Measurements from ENCODE around the gene APOL5. TPM values are rescaled to one million over a fixed set of nuclear protein-coding genes. Genes with fewer than 3 reads are reported as not detected.

The APOL5 gene
- total RNA-seq, 4 donors from 2014 or later, result not detected

- no peak for DNase-seq (ENCODE audit: low spot score)
- TF ChIP-seq, protein P1, sequence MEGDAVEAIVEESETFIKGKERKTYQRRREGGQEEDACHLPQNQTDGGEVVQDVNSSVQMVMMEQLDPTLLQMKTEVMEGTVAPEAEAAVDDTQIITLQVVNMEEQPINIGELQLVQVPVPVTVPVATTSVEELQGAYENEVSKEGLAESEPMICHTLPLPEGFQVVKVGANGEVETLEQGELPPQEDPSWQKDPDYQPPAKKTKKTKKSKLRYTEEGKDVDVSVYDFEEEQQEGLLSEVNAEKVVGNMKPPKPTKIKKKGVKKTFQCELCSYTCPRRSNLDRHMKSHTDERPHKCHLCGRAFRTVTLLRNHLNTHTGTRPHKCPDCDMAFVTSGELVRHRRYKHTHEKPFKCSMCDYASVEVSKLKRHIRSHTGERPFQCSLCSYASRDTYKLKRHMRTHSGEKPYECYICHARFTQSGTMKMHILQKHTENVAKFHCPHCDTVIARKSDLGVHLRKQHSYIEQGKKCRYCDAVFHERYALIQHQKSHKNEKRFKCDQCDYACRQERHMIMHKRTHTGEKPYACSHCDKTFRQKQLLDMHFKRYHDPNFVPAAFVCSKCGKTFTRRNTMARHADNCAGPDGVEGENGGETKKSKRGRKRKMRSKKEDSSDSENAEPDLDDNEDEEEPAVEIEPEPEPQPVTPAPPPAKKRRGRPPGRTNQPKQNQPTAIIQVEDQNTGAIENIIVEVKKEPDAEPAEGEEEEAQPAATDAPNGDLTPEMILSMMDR (IDR thresholded peaks at IDR 0.05), result no peak
- no peak for ATAC-seq (ENCODE audit: low FRiP score)
Measured at GRCh38 chr22:35739931-35740380, 22.3 kb downstream of the APOL5 start.

DNA sequence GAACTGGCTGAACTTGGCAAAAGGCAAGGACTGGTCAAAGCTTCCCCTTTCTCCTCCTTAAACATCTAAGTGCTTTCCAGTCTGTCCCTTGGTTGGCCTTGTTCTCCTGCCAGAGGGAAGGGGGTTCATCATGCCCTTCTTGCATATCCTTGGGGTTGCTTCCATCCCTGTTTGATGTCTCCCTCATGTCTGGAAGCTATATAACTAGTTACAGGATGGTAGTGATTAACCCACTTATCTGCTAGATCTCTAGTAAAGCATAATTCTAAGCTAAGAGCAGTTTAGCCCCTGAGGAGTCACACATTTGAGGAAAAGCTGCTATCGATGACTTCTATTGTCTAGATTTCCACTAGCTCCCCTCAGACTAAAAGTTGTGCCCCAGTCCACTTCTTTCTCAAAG, 22.9 kb downstream of the APOL5 start:
- ATAC-seq (ENCODE audit: low FRiP score) (no peak), DNase-seq (ENCODE audit: low spot score) (no peak)
- TF ChIP-seq, protein P1 (IDR thresholded peaks at IDR 0.05), result no peak

GRCh38 chr22:35742342-35743100, 24.8 kb downstream of the APOL5 start:
- ATAC-seq (ENCODE audit: low FRiP score) (no peak), DNase-seq (ENCODE audit: low spot score) (no peak)
- TF ChIP-seq, protein P1 (IDR thresholded peaks at IDR 0.05), result no peak

DNA sequence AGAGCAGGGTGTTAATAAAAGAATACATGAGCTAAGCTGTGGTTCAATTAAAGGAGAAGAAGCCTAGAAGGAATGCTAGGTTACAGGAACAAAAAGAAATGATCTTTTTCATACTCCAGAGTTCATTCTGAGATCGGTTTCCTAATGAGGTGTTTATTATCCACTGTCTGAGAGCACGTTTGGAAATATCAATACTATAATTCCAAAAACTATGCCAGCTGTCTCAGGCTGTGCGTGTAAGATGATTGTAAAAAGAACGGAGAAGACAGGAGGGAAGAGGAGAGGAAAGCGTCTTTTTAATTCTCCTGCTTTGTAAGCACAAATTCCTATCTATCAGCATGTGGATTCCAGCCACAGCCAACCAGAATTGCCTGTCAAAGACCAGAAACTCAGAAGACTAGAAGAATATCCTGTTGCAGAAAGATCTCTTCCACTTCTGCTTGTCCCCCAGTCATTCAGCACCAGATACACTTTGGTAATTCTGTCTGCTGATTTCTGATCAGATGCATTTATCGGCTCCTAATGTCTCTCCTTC, 25.7 kb downstream of the APOL5 start:
- TF ChIP-seq, protein P1 (IDR thresholded peaks at IDR 0.05), result no peak
- ATAC-seq (ENCODE audit: low FRiP score) (no peak), DNase-seq (ENCODE audit: low spot score) (no peak)

DNA sequence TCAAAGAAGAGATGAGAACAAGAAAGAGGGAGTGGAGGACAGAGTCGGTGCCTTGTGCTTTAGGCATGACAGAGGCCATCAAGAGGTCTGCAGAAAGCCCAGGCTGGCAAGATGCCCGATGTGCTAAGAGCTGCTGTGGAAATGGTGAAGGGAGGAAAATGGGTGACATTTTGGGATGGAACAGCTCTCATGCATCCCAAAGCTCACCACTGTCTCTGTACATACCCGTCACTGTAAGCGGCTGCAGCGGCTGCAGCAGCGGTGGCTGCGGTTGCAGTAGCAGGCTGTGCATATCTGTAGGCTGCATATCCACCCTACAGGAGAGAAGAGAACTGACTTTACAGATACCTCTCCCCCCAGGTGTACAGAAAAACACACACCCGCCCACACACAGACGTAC, 28.6 kb downstream of the APOL5 start:
- DNase-seq (ENCODE audit: low spot score), result no peak
- TF ChIP-seq, protein P1 (IDR thresholded peaks at IDR 0.05), result no peak

GRCh38 chr22:35746946-35747703, 29.5 kb downstream of the APOL5 start:
- TF ChIP-seq, protein P1 (IDR thresholded peaks at IDR 0.05), result no peak
- ATAC-seq (ENCODE audit: low FRiP score) (no peak), DNase-seq (ENCODE audit: low spot score) (no peak)

More for the DNA sequence above, 28.6 kb downstream of the APOL5 start:
- no peak for ATAC-seq (ENCODE audit: low FRiP score)

Data from omental fat pad (tissue), 4 donors.